RWPE2 (cell line): ENCODE measurements around the gene PIAS3.

Experiments
- ATAC-seq: fragments of 200-7000 bp; cut with Tn5 transposase; 3 replicates; pipeline ENCODE4 v1.9.1; 2021; ENCODE audit warnings: low read depth
- DNase-seq: peaks from one replicate; pipeline ENCODE4 v3.0.0-alpha.2; 2020; ENCODE audit warnings: low spot score
- H3K27ac ChIP-seq: fragments of 450-650 bp; 2 replicates; pipeline ENCODE4 v1.5.1; 2017; ENCODE audit warnings: mild to moderate bottlenecking; ENCODE audit not compliant: poor library complexity, severe bottlenecking
- H3K27me3 ChIP-seq: fragments of 250-450 bp; sonication (Bioruptor Pico); 2 replicates; pipeline ENCODE4 v1.5.1; 2021; ENCODE audit warnings: mild to moderate bottlenecking, moderate library complexity; ENCODE audit not compliant: insufficient read depth, poor library complexity, severe bottlenecking
- H3K36me3 ChIP-seq: fragments of 250-450 bp; sonication (Bioruptor Pico); 2 replicates; pipeline ENCODE4 v1.5.1; 2020; ENCODE audit warnings: low read depth, mild to moderate bottlenecking, moderate library complexity
- H3K4me1 ChIP-seq: fragments of 250-450 bp; sonication (Bioruptor Pico); 2 replicates; pipeline ENCODE4 v1.5.1; 2021; ENCODE audit warnings: mild to moderate bottlenecking, moderate library complexity; ENCODE audit not compliant: insufficient read depth, poor library complexity, severe bottlenecking
- H3K4me3 ChIP-seq: fragments of 250-450 bp; sonication (Bioruptor Pico); 2 replicates; pipeline ENCODE4 v1.5.1; 2021; ENCODE audit warnings: mild to moderate bottlenecking, moderate library complexity; ENCODE audit not compliant: severe bottlenecking
- H3K9me3 ChIP-seq: fragments of 250-450 bp; sonication (Bioruptor Pico); 2 replicates; pipeline ENCODE4 v1.5.1; 2021; ENCODE audit warnings: mild to moderate bottlenecking, moderate library complexity; ENCODE audit not compliant: severe bottlenecking
- TF ChIP-seq, protein P1 (sequence below): fragments of 450-650 bp; IDR thresholded peaks from one replicate; pipeline ENCODE4 v1.5.1; 2017; ENCODE audit warnings: mild to moderate bottlenecking, moderate library complexity; ENCODE audit not compliant: poor library complexity, severe bottlenecking

Gene PIAS3

DNA sequence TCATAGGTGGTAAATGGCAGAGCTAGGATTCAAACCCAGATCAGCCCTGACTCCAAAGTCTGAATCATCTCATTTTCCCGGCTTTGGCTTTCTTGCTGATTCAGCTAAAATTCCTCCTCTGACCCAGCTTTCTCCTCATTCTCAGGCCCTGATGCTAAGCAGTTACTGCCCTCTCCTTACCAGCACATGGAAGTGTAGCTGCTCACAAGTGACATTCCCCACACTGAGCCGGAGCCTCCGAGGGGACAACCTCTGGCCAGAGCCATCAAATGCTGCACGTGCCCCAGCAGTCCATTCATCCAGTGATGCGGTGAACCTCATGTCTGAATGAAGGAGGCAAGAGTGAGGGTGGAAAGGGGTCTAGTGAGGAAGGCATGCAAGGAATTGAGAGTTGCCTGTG, 39.9 kb upstream of the PIAS3 start:
- no peak overlapping the region for H3K4me3 ChIP-seq
- no peaks in the 10 kb centered on the region for H3K9me3 ChIP-seq
- ATAC-seq, result no peak
- H3K4me1 ChIP-seq, result no peaks in the 10 kb centered on the region
- H3K36me3 ChIP-seq, result no peaks in the 10 kb centered on the region
- no peaks in the 10 kb centered on the region for H3K27me3 ChIP-seq
- no peak for DNase-seq
- TF ChIP-seq, protein P1, sequence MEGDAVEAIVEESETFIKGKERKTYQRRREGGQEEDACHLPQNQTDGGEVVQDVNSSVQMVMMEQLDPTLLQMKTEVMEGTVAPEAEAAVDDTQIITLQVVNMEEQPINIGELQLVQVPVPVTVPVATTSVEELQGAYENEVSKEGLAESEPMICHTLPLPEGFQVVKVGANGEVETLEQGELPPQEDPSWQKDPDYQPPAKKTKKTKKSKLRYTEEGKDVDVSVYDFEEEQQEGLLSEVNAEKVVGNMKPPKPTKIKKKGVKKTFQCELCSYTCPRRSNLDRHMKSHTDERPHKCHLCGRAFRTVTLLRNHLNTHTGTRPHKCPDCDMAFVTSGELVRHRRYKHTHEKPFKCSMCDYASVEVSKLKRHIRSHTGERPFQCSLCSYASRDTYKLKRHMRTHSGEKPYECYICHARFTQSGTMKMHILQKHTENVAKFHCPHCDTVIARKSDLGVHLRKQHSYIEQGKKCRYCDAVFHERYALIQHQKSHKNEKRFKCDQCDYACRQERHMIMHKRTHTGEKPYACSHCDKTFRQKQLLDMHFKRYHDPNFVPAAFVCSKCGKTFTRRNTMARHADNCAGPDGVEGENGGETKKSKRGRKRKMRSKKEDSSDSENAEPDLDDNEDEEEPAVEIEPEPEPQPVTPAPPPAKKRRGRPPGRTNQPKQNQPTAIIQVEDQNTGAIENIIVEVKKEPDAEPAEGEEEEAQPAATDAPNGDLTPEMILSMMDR, result no peak
- H3K27ac ChIP-seq, result no peak overlapping the region

GRCh38 chr1:145897969-145898368, 39.1 kb upstream of the PIAS3 start:
- Histone ChIP-seq H3K36me3 (no peaks in the 10 kb centered on the region), H3K27me3 (no peaks in the 10 kb centered on the region), H3K9me3 (no peaks in the 10 kb centered on the region), H3K27ac (no peak overlapping the region), H3K4me3 (no peak overlapping the region), H3K4me1 (peaks cover 3% of the 10 kb centered on the region)
- TF ChIP-seq, protein P1, result no peak
- ATAC-seq (no peak), DNase-seq (no peak)

GRCh38 chr1:145895471-145895870, 36.6 kb upstream of the PIAS3 start:
- no peak overlapping the region for H3K27ac ChIP-seq

DNA sequence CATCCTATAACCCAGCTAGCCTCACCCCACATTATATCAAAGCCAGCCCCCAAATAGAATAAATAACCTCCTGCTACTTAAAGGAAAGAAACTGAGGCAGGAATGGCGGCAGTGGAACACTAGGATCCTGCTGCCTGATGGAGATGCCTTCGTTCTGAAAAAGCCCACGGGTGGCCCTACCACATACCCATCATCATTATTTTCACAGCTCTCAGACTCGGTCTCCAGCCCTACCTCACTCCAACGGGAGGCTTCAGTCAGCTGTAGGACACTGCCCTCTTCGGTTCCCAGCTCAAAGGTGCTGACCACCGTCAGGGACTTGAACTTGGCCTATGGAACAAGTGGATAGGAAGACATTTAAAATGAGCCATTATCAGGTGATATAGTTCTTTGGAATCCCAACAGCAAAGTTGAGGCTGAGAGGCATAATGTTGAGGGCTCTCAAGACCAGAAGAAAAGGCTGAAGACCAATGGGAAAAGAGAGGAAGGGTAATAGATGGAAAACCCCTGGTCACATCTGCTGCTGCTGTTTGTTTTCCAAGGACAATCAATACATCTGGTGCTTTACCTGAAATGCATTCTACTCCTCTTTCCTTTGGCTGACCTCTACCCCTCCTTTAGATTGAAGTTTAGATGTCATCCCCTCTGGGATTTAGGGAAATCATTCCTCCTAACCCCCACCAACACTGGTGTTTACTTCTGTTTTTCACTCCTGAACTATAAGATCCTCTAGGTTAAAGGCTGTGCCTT, 34.6 kb upstream of the PIAS3 start:
- ATAC-seq, result no peak

More at GRCh38 chr1:145895471-145895870, 36.6 kb upstream of the PIAS3 start:
- Histone ChIP-seq H3K9me3 (no peaks in the 10 kb centered on the region), H3K4me1 (peaks cover 24% of the 10 kb centered on the region), H3K4me3 (no peak overlapping the region), H3K36me3 (no peaks in the 10 kb centered on the region), H3K27me3 (no peaks in the 10 kb centered on the region)
- DNase-seq (no peak), ATAC-seq (no peak)
- TF ChIP-seq, protein P1, result no peak

More for the DNA sequence above, 34.6 kb upstream of the PIAS3 start:
- H3K27ac ChIP-seq, result peak overlapping the region; percentile 97
- no peak overlapping the region for H3K4me3 ChIP-seq
- H3K4me1 ChIP-seq, result peaks cover 26% of the 10 kb centered on the region
- TF ChIP-seq, protein P1, result no peak
- DNase-seq, result no peak
- no peaks in the 10 kb centered on the region for H3K36me3 ChIP-seq
- H3K27me3 ChIP-seq, result no peaks in the 10 kb centered on the region
- H3K9me3 ChIP-seq, result no peaks in the 10 kb centered on the region
